ENCODE measurements around the gene LEFTY2.
"Not testable (repeated sequence)": the region's sequence is repeated elsewhere in the genome, so short reads cannot be mapped to it uniquely, and the experiment has no call there.

Gene LEFTY2

DNA sequence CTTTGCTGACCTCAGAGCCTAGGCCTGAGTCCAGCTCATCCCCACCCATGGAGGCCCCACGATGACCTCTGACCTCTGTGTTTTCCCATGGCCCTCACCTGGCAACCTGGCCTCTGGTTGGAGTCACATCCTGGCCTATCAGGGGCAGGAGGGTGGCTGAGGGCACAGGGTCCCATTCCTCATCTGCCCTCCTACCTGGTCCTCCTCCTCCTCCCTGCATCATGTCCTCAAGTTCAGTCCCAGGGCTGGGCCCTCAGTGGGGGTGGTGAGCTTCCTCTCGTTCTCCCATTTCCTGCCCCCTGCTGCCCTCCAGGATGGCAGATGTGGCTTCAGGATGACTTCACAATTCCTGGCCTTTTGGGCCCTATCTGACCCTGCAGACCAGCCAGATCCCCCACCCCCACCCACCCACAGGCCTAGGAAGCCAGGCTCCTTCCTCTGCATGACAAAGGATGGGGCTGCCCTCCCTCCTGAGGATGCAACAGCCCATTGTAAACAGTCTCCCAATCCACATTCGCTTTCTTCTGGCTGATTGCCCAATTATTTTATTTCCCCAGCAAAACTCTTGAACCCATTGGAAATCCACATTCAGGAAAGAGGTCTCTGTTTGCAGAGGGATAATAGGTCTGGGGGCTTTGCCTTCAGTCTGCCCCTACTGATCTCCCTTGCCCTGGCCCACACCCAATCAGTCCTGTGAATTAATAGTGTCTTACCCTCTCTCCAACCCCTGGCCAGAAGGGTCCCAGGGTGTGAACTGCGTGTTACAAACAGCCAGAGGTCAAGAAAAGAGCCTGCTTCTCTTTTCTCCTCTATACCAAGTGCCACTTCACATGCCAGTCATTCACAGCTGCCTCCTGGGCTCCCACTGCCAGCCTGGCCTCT, 41.7 kb downstream of the LEFTY2 start:
- DNase-seq, result no peak

DNA sequence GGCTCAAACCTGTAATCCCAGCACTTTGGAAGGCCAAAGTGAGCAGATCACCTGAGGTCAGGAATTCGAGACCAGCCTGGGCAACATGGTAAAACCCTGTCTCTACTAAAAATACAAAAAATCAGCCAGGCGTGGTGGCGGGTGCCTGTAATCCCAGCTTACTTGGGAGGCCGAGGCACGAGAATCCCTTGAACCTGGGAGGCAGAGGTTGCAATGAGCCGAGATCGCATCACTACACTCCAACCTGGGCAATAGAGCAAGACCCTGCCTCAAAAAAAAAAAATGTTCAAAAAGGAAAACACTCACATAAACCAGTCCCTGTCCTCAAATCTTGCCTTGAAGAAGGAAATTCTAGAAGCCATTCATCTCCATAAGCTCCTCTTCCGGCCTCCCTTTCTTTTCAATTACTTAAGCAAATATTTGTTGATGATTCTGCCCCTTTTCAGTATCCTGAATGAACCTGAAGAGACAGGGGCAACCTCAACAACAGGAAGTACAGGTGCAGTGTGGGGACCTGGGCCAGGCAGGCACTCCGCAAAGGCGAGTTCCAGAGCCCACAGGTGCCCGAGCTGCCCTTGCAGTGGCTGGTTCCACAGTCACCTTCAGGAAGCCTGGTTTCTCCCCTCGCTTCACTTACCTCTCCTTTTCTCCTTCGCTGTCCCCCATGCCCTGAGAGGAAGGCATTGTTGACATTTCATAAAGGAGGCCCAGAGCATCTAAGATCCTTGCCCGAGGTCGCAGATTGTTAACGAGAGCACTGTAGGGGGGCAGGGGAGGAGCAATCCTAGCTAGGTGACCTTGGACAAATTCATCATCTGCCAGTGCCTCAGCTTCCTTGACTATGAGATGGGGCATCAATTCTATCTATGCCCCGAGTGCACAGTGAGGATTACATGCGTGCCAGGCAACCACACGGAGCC, 43.2 kb downstream of the LEFTY2 start:
- peak; percentile 69 for DNase-seq

DNA sequence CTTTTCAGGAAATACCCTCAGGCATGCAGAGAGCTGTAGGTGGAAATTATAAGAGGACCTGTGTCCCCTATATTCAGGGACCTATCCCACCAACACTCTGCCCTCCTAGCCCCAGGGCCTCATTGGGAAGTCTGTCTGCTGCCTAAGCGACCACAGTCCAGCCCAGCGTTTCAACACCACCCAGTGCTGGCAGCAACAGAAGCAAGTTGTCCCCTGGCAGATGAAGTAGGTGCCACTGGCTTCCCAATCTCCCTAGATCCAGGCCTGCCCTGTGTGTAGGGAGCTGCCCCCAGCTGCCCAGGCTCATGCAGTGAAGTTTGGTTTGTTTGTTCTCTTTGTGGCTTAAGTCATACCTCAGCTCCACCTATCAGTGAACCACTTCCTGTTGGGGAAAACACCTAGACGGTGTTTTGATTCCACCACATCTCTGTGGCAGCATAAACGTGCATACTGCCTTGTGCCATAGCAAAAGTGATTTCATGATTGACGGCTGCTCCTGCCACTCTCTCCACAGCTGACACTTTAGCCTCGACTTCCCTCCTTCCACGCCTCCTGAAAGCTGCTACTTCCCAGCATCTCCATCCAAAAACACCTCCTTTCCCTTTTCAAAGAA, 44.0 kb downstream of the LEFTY2 start:
- DNase-seq, result peak; percentile 41

DNA sequence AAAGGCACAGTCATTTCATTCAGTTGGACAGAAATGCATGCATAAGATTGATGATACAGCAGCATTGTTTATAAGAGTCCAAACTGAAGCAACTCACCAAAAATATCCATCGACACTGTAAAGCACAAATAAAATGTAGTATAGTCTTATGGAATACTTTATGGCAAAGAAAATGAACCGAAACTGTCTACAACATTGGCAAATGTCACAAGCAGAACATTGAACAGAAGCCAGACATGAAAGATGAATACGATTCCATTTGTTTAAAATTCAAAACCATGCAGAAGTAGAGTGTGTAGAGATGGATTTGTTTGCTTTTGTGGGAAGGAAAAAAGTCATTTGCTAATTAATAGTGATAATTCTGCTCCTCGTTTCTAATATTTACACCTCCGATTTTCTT, 44.5 kb downstream of the LEFTY2 start:
- no peak for DNase-seq

DNA sequence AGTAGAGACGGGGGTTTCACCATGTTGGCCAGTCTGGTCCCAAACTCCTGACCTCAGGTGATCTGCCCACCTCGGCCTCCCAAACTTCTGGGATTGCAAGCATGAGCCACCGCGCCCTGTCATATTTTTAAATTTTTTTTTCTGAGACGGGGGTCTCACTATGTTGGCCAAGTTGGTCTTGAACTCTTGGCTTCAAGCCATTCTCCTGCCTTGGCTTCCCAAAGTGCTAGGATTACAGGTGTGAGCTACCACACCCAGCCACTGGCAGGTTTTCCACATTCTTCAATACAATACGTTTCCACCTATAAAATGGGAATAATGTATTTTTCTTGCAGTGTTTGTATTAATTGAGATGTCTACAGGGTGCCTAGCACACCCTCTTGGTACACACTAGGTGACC, 48.7 kb downstream of the LEFTY2 start:
- no peak for DNase-seq

DNA sequence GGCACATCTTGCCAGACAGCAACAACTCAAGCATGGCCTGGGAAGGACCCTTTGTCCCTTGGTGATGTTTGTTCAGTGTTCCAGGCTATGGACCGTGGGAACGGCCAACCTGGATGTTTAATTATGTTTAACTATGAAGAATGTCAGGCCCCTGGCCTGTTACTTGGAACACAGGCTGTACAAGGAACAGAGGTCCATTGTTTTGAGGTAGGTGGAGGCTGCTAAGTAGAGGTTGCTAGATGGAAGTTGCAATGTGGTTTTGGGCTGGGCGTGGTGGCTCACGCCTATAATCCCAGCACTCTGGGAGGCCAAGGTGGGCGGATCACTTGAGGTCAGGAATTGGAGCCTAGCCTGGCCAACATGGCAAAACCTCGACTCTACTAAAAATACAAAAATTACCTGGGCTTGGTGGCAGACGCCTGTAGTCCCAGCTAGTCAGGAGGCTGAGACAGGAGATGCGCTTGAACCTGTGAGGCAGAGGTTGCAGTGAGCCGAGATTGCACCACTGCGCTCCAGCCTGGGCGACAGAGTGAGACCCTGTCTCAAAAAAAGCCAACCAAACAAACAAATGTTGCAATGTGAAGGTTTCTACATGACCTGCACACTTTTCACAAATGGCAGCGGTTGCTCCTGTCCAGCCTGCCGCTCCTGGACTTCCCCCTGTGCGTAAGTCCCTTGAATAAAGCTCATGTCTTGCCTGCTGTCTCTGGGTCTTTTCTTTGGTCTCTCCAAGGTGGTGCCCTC, 49.6 kb downstream of the LEFTY2 start:
- no peak for DNase-seq

DNA sequence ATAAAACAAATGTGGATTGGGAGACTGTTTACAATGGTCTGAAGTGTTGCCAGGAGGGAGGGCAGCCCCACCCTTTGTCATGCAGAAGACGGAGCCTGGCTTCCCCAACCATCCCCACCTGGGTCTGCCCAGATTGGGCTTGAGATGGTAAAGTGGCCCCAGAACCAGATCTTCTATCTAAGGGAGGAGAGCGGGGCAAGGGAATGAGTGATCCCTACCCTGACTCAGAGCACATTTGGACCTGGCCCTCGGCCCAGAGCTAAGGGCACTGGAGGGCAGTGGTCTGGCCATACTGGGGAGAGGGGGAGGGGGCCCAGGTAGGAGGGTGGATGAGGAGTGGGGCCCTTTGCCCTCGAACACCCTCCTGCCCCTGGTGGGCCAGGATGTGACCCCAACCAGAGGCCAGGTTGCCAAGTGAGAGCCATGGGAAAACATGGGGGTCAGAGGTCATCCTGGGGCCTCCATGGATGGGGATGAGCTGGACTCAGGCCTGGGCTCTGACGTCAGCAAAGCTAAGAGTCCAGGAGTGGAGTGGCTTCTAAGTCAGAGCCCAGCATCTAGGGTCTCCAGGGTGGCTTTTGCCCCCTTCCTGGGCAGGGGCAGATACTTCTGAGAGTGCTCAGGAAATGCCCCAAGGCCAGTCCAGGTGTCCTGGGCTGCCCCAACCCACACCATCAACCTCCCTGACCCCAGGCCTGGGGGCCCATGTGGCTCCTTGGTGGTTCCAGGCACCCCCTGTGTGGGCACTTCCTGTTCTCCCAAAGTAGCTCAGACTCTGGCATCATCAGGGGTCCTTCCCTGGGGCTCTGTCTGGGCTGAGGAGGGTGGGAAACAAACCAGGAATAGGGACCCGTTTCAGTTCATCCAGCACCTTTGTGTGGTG, 50.4 kb downstream of the LEFTY2 start:
- no peak for DNase-seq

DNA sequence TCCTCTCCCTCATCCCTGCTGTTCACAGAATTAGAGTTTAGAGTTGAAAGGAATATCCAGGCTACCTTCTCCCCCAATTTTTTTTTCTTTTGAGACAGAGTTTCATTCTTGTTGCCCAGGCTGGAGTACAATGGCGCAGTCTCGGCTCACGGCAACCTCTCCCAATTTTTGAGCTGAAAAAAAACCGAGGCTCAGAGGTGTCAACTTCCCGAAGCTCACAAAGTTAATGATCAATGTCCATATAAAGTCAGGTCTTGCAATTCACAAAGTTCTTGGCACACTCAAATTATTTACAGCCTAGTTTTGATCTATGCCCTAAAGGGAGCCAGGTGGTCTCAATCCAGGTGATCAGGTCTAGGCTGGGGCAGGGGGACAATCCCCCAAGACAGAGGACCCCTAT, 51.3 kb downstream of the LEFTY2 start:
- DNase-seq, result no peak

DNA sequence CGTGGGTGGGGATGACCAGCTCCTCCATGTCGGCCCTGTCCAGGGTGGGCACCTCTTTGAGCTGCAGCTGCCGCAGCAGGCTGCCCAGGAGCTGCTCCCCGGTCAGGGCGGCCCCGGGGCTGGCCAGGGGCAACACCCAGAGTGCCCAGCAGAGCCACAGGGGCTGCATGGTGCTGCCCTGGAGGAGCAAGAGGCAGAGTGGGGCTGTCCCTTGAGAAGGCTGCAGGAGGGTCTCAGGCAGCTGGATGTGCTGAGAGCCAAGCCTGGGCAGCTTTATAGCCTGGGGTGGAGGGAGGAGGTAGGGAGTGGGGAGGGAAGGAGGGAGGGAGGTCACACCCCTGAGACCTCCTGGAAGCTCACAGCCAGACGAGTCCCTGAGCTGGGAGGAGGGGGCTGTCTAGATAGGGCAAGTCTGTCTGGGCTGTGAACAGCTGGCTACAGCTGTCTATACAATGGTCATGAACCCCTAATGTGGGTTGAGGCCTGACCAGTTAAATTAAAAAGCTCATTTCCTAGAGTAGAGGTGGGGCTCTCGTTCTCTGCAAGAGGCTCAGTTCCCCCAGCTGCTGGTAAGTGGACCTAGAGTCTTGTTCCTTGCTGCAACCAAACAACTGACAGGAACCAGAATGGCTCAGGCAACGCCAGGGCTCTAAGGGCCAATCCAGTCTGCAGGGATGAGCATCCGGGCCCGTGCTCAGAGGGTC, 52.0 kb downstream of the LEFTY2 start, which contains the start of gene LEFTY1:
TSS of gene LEFTY1 (minus strand) at position 249 of the 704 bp plus-strand sequence. CDS start at position 169, 80 bp downstream.
- DNase-seq, result no peak

DNA sequence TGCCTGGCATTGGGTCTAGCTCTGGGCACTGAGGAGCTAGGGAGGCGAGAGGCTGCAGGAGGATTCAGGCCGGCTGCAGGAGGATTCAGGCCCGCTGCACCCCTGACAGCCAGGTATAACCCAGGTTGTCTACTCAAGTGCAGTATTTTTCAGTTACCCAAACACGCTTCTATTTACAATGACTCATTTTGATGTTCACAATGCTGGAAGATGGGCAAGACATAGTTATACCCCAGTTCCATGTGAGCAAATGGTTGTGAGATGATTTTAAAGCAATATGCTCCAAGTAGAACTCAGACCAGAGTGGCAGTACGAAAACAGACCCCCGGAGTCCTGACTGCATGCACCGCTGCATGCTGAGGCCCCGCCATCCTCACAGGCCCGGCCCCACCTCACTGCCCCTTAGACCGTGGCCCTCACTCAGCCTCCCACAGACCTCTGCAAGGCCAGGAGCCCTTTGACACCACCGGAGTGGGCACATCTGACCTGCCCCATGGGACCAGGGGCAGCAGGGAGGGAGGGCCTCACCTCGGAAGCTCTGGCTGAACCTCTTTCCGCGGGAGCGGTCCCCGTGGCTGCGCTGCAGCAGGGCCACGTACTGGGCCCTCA, 52.6 kb downstream of the LEFTY2 start:
- DNase-seq, result no peak

DNA sequence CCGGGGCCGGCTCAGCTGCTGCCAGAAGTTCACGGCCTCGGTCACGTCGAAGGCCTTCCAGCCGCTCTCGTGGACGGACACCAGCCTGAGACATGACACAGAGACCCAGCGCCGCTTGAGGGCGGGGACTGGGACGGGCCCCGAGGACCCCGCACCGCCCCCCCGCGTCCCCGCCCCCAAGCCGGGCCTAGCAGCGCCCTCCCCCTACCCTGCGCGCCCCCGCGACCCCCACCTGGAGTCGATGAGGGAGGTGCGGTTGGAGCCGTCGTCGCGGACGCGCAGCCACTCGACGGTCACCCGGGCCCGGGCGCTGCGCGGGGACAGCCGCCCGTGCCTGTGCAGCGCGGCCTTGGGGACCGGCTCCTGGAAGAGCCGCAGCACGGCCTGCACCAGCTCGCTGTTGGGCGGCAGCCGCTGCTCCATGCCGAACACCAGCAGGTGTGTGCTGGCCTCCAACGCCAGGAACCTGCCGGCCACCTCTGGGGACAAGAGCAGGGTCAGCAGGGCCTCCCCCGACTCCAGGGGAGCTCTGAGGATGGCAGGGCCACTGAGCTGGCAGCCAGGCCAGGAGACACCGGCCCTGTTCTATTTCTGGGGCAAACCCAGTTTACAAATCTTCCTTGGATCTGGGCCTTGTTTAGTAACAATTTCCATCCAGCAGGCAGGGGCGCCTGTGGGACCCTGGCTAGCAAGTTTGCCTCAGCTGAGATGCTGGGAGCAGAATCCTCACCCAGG, 53.3 kb downstream of the LEFTY2 start:
- DNase-seq, result not testable (repeated sequence)

DNA sequence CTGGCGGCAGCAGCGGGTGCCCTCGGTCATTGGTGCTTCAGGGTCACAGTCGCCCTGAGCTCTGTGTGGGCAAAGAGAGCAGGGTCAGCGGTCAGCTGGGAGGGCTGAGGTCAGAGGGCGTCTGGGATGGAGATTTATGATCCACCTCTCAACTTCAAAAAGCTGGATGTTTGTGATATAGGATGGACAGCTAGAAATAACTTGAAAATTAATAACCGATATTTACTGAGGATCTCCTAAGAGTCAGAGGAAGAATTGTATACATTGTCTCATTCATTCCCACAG, 54.0 kb downstream of the LEFTY2 start:
- DNase-seq, result no peak

Data from NCI-H774 (cell line).